GM12874 (cell line): ENCODE results near the gene TMC2.

Source experiments
- TF ChIP-seq, protein P1 (sequence below): IDR thresholded peaks from 2 replicates; pipeline ENCODE4 v1.5.1; 2011; ENCODE audit warnings: low read depth, mild to moderate bottlenecking, control low read depth, low read length, moderate library complexity; ENCODE audit not compliant: insufficient read depth

Gene TMC2

DNA sequence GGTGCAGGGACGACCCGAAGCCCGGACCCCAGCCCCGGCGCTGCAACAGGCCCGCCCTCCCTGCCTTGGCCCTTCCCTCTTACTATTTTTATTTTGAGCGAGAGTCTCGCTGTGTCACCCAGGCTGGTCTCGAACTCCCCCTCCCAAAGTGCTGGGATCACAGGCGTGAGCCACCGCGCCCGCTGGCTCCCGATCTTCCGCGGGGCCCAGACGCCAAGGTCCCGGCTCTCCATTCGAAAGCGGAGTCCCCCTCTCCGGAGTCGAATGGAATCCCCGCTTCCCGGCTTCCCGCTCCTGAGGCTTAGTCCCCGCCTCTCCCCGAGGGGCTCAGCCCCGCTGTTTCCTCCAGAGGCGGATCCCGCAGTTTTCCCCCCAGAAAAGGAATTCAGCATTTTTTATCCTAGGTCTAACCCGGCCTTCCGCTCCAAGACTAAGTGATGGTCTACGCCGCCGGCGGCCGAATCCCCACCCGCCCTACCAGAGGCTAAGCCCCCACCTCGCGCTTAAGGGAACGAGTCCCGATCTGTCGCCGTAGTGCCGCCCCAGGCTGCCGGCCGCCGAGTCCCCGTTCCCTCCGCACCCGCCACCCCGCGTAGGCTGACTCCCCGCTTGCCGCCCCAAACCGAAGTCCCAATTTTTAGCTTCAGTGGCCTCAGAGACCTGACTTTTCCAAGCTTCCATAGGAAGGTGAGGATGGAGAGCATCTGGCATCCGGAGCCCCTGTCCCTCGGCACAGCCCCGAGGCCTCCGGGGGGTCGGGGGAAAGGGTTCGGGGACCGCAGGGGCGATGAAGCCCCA lies 11.5 kb upstream of the TMC2 start:
- TF ChIP-seq, protein P1, sequence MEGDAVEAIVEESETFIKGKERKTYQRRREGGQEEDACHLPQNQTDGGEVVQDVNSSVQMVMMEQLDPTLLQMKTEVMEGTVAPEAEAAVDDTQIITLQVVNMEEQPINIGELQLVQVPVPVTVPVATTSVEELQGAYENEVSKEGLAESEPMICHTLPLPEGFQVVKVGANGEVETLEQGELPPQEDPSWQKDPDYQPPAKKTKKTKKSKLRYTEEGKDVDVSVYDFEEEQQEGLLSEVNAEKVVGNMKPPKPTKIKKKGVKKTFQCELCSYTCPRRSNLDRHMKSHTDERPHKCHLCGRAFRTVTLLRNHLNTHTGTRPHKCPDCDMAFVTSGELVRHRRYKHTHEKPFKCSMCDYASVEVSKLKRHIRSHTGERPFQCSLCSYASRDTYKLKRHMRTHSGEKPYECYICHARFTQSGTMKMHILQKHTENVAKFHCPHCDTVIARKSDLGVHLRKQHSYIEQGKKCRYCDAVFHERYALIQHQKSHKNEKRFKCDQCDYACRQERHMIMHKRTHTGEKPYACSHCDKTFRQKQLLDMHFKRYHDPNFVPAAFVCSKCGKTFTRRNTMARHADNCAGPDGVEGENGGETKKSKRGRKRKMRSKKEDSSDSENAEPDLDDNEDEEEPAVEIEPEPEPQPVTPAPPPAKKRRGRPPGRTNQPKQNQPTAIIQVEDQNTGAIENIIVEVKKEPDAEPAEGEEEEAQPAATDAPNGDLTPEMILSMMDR = no peak

DNA sequence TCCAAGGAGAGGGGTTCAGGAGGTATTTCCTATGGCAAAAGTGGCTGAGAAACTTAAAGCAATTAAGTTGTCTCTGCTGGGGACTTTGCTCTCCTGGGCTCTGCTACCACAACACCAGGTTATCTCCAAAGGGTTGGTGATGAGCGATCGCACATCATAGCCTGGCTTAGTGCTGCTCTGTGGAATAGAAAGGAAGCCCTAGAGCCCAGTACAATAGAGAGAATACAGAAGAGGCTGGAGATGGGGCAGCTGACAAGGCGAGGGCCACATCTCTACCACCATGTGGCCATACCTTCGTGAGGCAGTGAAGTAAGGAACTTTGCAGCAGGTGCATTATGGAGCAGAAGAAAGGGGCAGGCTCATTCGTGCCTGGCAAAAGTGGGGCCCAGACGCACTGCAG lies 8.6 kb upstream of the TMC2 start:
- TF ChIP-seq, protein P1 = no peak

DNA sequence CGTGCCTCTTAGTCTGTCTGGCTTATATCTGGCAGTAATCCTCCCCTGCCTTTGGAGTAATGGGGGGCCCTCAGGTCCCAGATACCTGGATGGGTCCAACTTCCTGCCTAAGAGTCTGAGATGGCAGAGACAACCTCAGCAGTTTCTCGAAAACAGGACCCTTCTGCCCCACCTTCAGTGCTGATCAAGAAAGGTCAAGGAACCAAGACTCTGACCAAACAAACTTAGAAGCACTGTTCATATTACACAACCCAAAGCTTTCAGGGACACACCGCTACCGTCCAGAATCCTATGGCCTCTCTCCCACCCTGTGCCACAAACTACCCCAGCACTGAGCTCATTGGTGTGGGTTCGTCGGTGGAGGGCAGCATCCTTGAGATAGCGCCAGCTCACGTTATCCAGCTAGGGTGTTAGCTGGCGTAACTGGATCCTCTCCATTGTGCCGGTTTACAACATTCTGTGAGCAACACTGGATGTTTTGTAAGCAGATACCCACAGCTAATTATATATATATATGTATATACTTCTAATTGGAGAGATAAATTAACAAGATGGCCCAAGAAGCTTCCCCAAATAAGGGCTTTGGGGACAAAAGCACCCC lies 7.6 kb upstream of the TMC2 start:
- TF ChIP-seq, protein P1 = no peak

DNA sequence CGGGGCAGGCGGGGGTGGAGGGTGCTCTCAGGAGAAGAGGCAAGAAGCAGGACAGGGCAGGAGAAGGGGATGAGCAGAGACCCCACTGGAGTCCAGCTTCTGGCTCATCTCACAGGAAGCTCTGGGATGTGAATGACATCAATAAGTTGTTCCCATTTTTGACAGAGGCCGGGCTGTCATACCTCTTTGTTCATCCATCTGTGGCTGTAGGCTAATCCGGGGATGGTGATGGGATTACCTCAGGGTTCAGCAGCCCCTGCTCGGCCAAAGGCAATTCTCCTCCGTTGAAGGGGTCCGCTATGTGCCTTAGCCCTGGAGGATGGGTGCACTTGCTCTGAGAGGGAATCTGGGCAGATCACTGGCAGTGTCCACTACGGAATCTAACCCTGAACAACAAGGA lies 3.3 kb upstream of the TMC2 start:
- TF ChIP-seq, protein P1 = no peak

DNA sequence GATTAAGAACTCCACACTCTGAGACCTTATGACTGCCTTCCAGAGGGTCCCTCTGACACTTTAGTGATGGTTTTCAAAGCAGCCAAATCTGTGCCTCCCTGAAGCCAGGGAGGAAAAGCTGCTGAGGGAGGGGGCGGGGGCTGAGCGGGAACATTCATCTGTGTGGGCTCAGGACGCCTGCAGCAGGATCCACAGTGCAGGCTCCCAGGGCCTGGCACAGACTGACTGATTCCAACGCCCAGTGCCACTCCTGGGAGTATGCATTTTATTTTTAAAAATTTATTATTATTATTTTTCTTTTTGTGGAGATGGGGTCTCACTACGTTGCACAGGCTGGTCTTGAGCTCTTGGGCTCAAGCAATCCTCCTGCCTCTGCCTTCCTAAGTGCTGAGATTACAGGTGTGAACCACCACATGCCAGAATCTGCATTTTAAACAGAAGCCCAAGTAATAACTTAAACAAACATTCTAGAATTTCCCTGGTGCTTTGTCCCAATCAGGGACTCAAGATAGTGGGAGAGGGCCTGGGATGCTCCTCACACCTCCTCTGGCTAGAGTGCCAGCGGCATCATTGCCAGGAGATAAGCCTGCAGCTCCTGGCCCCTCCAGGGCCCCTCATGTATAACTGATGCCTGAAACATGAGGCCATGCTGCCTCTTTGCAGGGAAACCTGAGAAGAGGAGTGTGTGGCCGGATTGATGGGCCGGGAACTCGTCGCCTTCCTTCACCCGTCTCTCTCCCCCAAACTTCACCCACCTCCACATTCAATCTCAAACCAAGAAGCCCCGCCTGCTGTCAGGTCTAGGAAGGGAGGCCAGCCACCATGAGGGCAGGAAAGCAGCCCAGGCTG lies 438 bp upstream of the TMC2 start:
- TF ChIP-seq, protein P1 = no peak

DNA sequence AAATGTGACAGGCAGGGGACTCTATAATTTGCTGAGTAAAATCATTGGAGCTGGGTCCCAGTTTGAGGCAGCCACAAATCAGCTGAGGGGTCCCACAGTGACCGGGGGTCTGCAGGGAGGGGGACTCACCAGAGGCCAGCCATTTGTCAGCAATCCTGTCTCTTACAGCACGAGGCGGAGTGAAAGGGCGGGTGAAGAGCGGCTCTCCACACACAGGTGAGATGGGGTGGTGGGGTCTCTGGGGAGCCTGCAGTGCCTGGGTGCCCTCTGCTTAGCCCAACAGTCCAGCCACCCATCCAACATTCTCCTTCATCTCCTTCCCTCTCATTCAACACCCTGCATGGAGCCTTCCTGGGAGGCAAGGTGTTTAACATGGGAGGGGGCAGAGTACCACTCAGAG lies 728 bp downstream of the TMC2 start:
- TF ChIP-seq, protein P1 = no peak

DNA sequence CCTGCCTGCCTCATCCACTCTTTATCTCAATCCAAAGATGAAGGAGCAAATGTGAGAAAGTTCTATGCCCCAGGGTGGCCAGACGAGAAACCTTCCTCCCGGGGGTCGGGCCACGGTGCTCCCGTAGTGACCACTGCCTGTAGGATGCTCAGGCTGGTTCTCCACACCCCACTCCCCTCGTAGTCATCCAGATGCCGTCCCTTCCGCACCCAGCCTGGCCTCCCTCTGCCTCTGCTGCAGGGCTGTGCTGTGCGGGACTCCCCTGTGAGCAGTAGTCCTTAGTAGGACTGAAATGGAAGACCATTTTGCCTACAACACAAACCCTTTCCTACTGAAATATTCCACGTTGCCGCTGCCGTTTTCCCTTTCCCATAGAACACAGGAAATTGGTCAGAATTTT lies 2.0 kb downstream of the TMC2 start:
- TF ChIP-seq, protein P1 = no peak
